Measurements from ENCODE around the gene ZDHHC21. TPM values are rescaled to one million over a fixed set of nuclear protein-coding genes. Genes with fewer than 3 reads are reported as not detected.

ZDHHC21 gene
- total RNA-seq, 4 donors from 2014 or later = 13.3 to 46.2 (median 18.9) TPM

DNA sequence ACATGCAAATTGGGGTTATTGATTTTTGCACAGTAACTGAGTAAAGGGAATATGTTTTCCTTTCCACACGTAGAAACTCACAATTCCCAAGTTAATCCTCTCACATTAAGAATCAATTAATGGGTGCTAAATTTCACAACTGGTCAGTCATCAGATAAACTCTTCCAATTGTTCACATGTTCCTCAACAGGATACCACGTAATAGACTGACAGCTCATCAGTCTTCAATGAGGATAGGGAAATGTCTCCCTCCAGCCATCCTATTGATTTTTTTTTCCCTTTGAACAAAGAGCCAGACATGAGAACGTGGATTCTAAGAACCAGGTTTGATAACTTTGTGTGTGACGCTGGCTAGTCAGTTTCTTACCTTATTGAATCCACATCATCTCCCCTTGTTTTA lies 30.1 kb upstream of the ZDHHC21 start:
- no peak for TF ChIP-seq POLR2A (IDR thresholded peaks at IDR 0.05)
- TF ChIP-seq, protein P1, sequence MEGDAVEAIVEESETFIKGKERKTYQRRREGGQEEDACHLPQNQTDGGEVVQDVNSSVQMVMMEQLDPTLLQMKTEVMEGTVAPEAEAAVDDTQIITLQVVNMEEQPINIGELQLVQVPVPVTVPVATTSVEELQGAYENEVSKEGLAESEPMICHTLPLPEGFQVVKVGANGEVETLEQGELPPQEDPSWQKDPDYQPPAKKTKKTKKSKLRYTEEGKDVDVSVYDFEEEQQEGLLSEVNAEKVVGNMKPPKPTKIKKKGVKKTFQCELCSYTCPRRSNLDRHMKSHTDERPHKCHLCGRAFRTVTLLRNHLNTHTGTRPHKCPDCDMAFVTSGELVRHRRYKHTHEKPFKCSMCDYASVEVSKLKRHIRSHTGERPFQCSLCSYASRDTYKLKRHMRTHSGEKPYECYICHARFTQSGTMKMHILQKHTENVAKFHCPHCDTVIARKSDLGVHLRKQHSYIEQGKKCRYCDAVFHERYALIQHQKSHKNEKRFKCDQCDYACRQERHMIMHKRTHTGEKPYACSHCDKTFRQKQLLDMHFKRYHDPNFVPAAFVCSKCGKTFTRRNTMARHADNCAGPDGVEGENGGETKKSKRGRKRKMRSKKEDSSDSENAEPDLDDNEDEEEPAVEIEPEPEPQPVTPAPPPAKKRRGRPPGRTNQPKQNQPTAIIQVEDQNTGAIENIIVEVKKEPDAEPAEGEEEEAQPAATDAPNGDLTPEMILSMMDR (IDR thresholded peaks at IDR 0.05) = no peak
- 41 to 48% methylated on average over 4 of the region's 4 CpGs for WGBS, 2 donors
- intact Hi-C loops (cut with DNase I) = no loop called here

DNA sequence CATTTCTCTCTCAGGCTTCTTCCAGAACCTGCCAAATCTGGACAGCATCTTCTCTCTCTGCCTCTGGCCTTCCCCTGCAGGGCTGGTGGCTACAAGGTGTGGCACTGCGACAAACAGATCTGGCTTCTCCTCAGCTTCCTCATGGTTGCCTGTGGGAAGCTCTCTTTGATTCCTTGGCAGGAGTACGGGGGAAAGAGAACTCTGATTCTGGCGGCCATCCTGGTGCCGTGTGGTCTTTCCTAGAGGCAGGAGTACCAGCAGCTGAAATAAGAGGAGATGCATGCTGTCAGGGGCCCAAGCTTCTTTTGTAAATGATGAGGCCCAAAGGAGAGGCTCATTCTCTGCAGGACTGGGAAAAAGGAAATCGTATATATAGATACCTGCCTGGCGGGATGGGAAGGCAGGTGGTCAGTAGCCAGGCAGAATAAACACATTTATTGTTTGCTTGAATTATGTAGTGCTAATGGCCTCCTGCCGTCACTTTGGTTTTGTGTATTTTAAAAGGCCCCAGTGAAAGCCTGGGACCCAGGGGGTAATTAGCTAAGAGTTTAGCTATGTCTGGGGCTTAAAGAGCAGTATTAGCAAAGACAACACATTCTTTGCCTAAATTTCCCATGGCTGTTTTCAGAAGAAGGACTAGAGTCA lies 29.3 kb upstream of the ZDHHC21 start, which contains the start of gene CER1:
Gene CER1 (minus strand): TSS at position 343 of the 645 bp plus-strand sequence. CDS start 61 bp downstream, at position 282.
- Histone ChIP-seq H3K4me3 (no peak within 1 kb of the TSS), H3K27ac (no peak within 1 kb of the TSS), H3K4me1 (no peaks in the 10 kb centered on the region), H3K27me3 (peaks cover 0 to 17% (median 0%) of the 10 kb centered on the region in 4 donors), H3K9me3 (no peaks in the 10 kb centered on the region), H3K36me3 (no peaks in the 10 kb centered on the region)
- TF ChIP-seq, protein P1 (IDR thresholded peaks at IDR 0.05) = no peak
- TF ChIP-seq POLR2A (IDR thresholded peaks at IDR 0.05) = no peak
- no peak for DNase-seq
- WGBS, 2 donors = 38 to 60% methylated on average over 6 to 7 of the region's 7 CpGs
- intact Hi-C loops (cut with DNase I) = no loop called here

More for the DNA sequence above, 30.1 kb upstream of the ZDHHC21 start:
- Histone ChIP-seq H3K4me3 (no peak overlapping the region), H3K36me3 (no peaks in the 10 kb centered on the region), H3K27ac (no peak overlapping the region), H3K27me3 (peaks cover 0 to 14% (median 0%) of the 10 kb centered on the region in 4 donors), H3K4me1 (no peaks in the 10 kb centered on the region), H3K9me3 (no peaks in the 10 kb centered on the region)
- DNase-seq = no peak

DNA sequence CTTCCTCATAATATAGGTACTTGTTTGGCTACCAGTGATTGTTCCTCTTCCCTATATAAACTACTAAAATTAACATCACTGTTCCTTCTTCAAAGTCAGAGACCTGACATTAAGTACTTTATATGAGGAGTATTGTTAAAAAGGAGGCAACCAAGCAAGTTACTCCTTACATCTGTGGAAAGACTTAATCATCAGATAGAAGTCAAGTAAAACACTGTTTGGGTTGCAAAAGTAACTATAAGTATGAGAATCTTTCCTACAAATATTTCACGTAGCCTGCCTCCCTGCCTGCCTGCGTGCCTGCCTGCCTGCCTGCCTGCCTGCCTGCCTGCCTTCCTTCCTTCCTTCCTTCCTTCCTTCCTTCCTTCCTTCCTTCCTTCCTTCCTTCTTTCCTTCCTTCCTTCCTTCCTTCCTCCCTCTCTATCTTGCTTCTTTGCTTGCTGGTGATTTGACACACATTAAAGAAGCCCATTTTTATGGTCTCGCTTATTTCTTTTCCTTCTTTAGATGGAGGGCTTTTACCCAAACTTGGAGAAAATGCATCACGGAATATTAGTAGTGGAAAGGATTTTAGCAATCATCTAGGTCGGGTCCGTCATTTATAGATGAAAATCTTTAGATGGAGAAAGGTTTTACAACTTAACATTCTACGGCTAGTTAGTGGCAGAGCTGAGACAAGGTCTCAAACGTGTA lies 26.1 kb upstream of the ZDHHC21 start:
- TF ChIP-seq, protein P1 (IDR thresholded peaks at IDR 0.05) = no peak
- no peak for TF ChIP-seq POLR2A (IDR thresholded peaks at IDR 0.05)

DNA sequence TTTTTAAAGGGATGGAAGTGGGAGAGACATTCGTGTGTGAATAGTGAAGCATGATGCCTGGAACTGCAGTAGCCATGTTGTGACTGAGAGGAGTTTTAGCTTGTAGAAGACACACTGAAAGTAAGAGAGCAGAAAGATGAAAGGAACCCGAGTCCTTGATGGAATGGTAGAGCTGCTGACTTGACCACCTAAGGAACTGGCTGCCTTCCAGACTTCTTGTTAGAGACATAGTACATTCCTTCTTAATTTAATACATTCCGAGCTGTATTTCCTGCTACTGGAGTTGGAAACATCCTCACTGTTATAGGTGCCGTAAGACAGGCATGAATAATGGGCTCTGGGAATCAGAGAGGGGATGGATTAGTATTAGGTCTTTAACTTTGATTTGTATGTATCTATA lies 21.9 kb upstream of the ZDHHC21 start:
- Histone ChIP-seq H3K4me1 (peaks cover 0 to 13% (median 0%) of the 10 kb centered on the region in 3 donors), H3K4me3 (no peak overlapping the region), H3K36me3 (no peaks in the 10 kb centered on the region), H3K27me3 (peaks cover 0 to 9% (median 0%) of the 10 kb centered on the region in 4 donors), H3K27ac (no peak overlapping the region), H3K9me3 (no peaks in the 10 kb centered on the region)
- no peak for DNase-seq
- intact Hi-C loops (cut with DNase I) = no loop called here
- WGBS, 2 donors = 71 to 73% methylated on average over 4 of the region's 4 CpGs
- no peak for TF ChIP-seq POLR2A (IDR thresholded peaks at IDR 0.05)
- TF ChIP-seq, protein P1 (IDR thresholded peaks at IDR 0.05) = no peak

More for the DNA sequence above, 26.1 kb upstream of the ZDHHC21 start:
- intact Hi-C loops (cut with DNase I) = no loop called here
- Histone ChIP-seq H3K36me3 (no peaks in the 10 kb centered on the region), H3K4me1 (no peaks in the 10 kb centered on the region), H3K27me3 (peaks cover 0 to 17% (median 0%) of the 10 kb centered on the region in 4 donors), H3K27ac (no peak overlapping the region), H3K4me3 (no peak overlapping the region), H3K9me3 (no peaks in the 10 kb centered on the region)
- 66 to 67% methylated on average over 8 of the region's 8 CpGs for WGBS, 2 donors
- no peak for DNase-seq

DNA sequence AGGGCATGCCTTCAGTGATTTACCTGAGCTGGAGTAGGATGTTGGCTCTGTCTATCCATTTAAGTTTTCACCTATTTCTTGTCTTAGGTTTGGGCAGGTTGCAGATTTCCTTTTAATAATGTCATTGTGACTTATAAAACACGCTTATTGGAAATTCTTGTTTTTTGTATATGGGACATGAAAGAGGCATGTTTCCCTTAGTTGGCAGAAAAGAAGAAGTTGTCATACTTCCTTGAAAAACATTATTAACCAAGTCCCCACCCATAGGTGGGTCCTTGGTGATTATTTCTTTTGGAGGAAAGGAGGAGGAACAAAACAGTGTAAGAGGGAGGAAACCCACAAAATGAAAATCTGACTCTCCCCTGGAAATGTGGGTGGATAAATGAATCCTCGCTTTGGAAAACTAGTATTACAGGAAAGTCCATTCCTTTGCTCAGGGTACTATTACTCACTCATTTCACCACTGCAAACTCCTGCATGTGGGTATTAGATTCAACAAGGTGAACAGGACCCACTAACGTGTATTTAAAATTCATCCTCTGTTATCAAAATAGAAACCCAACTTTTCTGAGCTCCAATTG lies 20.0 kb upstream of the ZDHHC21 start:
- H3K27ac ChIP-seq = peak overlapping the region in 3 of 4 donors; percentile 28 to 68 (median 52)
- no peaks in the 10 kb centered on the region for H3K9me3 ChIP-seq
- H3K4me3 ChIP-seq = no peak overlapping the region
- intact Hi-C loops (cut with DNase I) = no loop called here
- H3K27me3 ChIP-seq = peaks cover 0 to 4% (median 0%) of the 10 kb centered on the region in 4 donors
- H3K36me3 ChIP-seq = no peaks in the 10 kb centered on the region
- WGBS, 2 donors = 45 to 68% methylated on average over 3 of the region's 3 CpGs
- H3K4me1 ChIP-seq = peaks cover 0 to 13% (median 0%) of the 10 kb centered on the region in 3 donors
- TF ChIP-seq, protein P1 (IDR thresholded peaks at IDR 0.05) = no peak
- TF ChIP-seq POLR2A (IDR thresholded peaks at IDR 0.05) = no peak
- DNase-seq = no peak
